ENCODE measurements around the gene CD82. TPM values are rescaled to one million over a fixed set of nuclear protein-coding genes. Genes with fewer than 3 reads are reported as not detected.

CD82 gene
- total and polyA plus RNA-seq, 2 of the 8 experiments (the other 6 are each of a cell fraction or from before 2014, with no cell fraction given) = 7.9 to 10.3 TPM

DNA sequence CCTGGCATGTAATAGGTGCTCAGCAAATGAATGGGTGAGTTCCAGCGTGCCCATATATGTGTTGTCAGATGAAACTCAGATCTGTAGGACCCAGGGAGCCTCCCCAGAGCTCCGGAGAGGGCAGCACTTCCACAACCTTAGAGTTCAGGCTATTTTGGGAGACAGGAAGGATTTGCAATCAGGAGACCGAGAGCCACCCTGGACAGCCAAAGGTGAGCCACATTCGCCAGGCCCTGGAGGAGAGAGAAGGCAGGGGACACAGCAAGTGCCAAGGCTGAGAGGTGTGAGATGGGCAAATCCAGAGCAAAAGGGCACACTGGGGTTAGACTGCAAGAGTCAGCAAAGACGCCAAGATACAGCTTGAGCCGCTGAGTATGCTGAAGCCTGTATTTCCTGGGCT, 66.4 kb downstream of the CD82 start:
- no peaks in the 10 kb centered on the region for H3K79me2 ChIP-seq (ENCODE audit: control insufficient read depth in 1 of 2, insufficient read depth in 2 of 2, low read length in 2 of 2)
- peaks cover 0 to 13% (median 6%) of the 10 kb centered on the region in 4 experiments; a peak in 6 of 7 replicates for H3K4me1 ChIP-seq (replicated peaks in 1 of 4; ENCODE audit: control insufficient read depth in 3 of 4, insufficient read depth in 4 of 4, low read length in 3 of 4)
- peaks cover 0 to 2% (median 1%) of the 10 kb centered on the region in 4 experiments; a peak in 1 of 7 replicates for H3K27me3 ChIP-seq (replicated peaks in 1 of 4; ENCODE audit: control insufficient read depth in 3 of 4, extremely low read depth in 1 of 4, insufficient read depth in 3 of 4, low read length in 3 of 4)
- DNase-seq (ENCODE audit: low read depth in 1 of 2, low spot score in 2 of 2) = no peak
- no peak overlapping the region for H3K4me2 ChIP-seq (ENCODE audit: insufficient read depth in 1 of 2, low read depth in 2 of 2, low read length in 2 of 2)
- ChIA-PET CTCF (ENCODE audit: partially characterized antibody) (interaction anchor here (0.8 to 4.6 kb wide), 12 partner anchors 9 to 270 kb away, joined by 3 to 33 read pairs (median 4); partner anchors contain the start of gene TSPAN18), POLR2A (ENCODE audit: partially characterized antibody) (interaction anchor here (0.7 kb wide), 1 partner anchor 454 kb away, joined by 3 read pairs; no protein-coding TSS in a partner anchor)
- no peak overlapping the region for H2BK15ac ChIP-seq (ENCODE audit: low read length)
- 83% methylated on average over 6 of the region's 6 CpGs; no CpG with 5 or more reads in 1 of the 2 experiments for WGBS, 2 experiments (ENCODE audit: extremely low coverage in 1 of 2, insufficient coverage in 1 of 2, insufficient read length in 1 of 2, insufficient replicate concordance in 2 of 2, low coverage in 1 of 2, low lambda C conversion rate in 2 of 2, missing lambda C conversion rate in 1 of 2)
- H3K79me1 ChIP-seq (ENCODE audit: low read depth, low read length) = no peaks in the 10 kb centered on the region
- no peak overlapping the region for H2BK120ac ChIP-seq (replicated peaks; ENCODE audit: low read depth, low read length)
- 0 out of 2 replicates have a peak overlapping the region, but pooled peaks have one; percentile 4 for H2AK5ac ChIP-seq (ENCODE audit: low read depth, low read length)
- H3K14ac ChIP-seq (ENCODE audit: insufficient read length) = no peak overlapping the region
- no peaks in the 10 kb centered on the region for H3K23me2 ChIP-seq (ENCODE audit: low read depth, low read length)
- H2BK12ac ChIP-seq (ENCODE audit: low read depth, low read length) = peak overlapping the region; percentile 50; the same call in 1 of the 2 replicates
- H3K9ac ChIP-seq (replicated peaks in 1 of 4; ENCODE audit: extremely low read depth in 1 of 4, low read depth in 3 of 4, low read length in 3 of 4) = no peak overlapping the region
- no peak overlapping the region for H3K4ac ChIP-seq (replicated peaks; ENCODE audit: insufficient read length, low read depth, low read length)
- no peak for FAIRE-seq
- H3K56ac ChIP-seq (replicated peaks; ENCODE audit: insufficient read length, low read depth, low read length) = no peak overlapping the region
- no peak overlapping the region for H2BK20ac ChIP-seq (ENCODE audit: low read length)
- H3K23ac ChIP-seq (ENCODE audit: insufficient read length) = no peak overlapping the region
- no peak overlapping the region for H3K27ac ChIP-seq (ENCODE audit: low read depth, low read length)
- H4K20me1 ChIP-seq (replicated peaks in 1 of 2; ENCODE audit: control insufficient read depth in 1 of 2, insufficient read depth in 2 of 2, low read length in 2 of 2) = no peaks in the 10 kb centered on the region
- H2BK5ac ChIP-seq (ENCODE audit: low read depth, low read length) = no peak overlapping the region
- peaks cover 0 to 4% of the 10 kb centered on the region in 2 experiments; a peak in 1 of 4 replicates for H3K9me3 ChIP-seq (ENCODE audit: insufficient read depth in 2 of 2, low read depth in 1 of 2, low read length in 1 of 2)
- no peak overlapping the region for H2AFZ ChIP-seq (ENCODE audit: low read length)
- H4K5ac ChIP-seq (ENCODE audit: insufficient read length, low read depth, low read length) = no peak overlapping the region
- no peak overlapping the region for H4K8ac ChIP-seq (ENCODE audit: extremely low read depth, insufficient read depth, low read length)
- no peak overlapping the region for H4K91ac ChIP-seq (replicated peaks; ENCODE audit: insufficient read length, low read length)
- H3K18ac ChIP-seq (ENCODE audit: extremely low read depth, low read length) = no peak overlapping the region
- H3K36me3 ChIP-seq (ENCODE audit: control insufficient read depth in 2 of 4, insufficient read depth in 4 of 4, low read length in 3 of 4) = no peaks in the 10 kb centered on the region
- no peak overlapping the region for H3K4me3 ChIP-seq (ENCODE audit: extremely low read depth in 1 of 4, insufficient read depth in 2 of 4, low read depth in 3 of 4, low read length in 4 of 4)
